NCI-H748 treated with DMSO at 0.1 percent for 48 hours (cell line): ENCODE results near the gene DISC1.
"Not testable (repeated sequence)": the region's sequence is repeated elsewhere in the genome, so short reads cannot be mapped to it uniquely, and the experiment has no call there.

Source experiments
- DNase-seq: peaks from one replicate; lab custom pipeline; 2025; lab: John Stamatoyannopoulos, UW

The DISC1 gene

GRCh38 chr1:231934797-231935196 is 308.2 kb downstream of the DISC1 start:
- peak; percentile 12 for DNase-seq

GRCh38 chr1:231935856-231936255 is 309.3 kb downstream of the DISC1 start:
- peak; percentile 68 for DNase-seq

- no peak for DNase-seq
Measured at GRCh38 chr1:231936983-231937775, 310.6 kb downstream of the DISC1 start.

- no peak for DNase-seq
Measured at GRCh38 chr1:231938211-231938610, 311.6 kb downstream of the DISC1 start.

- no peak for DNase-seq
Measured at GRCh38 chr1:231938711-231939110, 312.1 kb downstream of the DISC1 start.

GRCh38 chr1:231939118-231939517 is 312.5 kb downstream of the DISC1 start:
- DNase-seq = no peak

- no peak for DNase-seq
Measured at GRCh38 chr1:231940116-231940515, 313.5 kb downstream of the DISC1 start.

- no peak for DNase-seq
Measured at GRCh38 chr1:231940701-231941100, 314.1 kb downstream of the DISC1 start.

GRCh38 chr1:231943084-231943483 is 316.5 kb downstream of the DISC1 start:
- no peak for DNase-seq

GRCh38 chr1:231948102-231948501 is 321.5 kb downstream of the DISC1 start:
- not testable (repeated sequence) for DNase-seq

GRCh38 chr1:231949277-231950091 is 322.9 kb downstream of the DISC1 start:
- no peak for DNase-seq

- no peak for DNase-seq
Measured at GRCh38 chr1:231950331-231951128, 323.9 kb downstream of the DISC1 start.

- no peak for DNase-seq
Measured at GRCh38 chr1:231951374-231951773, 324.8 kb downstream of the DISC1 start.

- DNase-seq = no peak
Measured at GRCh38 chr1:231952154-231952553, 325.6 kb downstream of the DISC1 start.

- DNase-seq = no peak
Measured at GRCh38 chr1:231953660-231954059, 327.1 kb downstream of the DISC1 start.

GRCh38 chr1:231954751-231955150 is 328.2 kb downstream of the DISC1 start:
- DNase-seq = no peak

- DNase-seq = no peak
Measured at GRCh38 chr1:231957359-231957758, 330.8 kb downstream of the DISC1 start.

GRCh38 chr1:231958448-231958847 is 331.9 kb downstream of the DISC1 start:
- DNase-seq = no peak

GRCh38 chr1:231959225-231959884 is 332.8 kb downstream of the DISC1 start:
- no peak for DNase-seq

- not testable (repeated sequence) for DNase-seq
Measured at GRCh38 chr1:231961801-231962200, 335.2 kb downstream of the DISC1 start.

- no peak for DNase-seq
Measured at GRCh38 chr1:231962636-231963035, 336.0 kb downstream of the DISC1 start.

GRCh38 chr1:231964241-231964640 is 337.7 kb downstream of the DISC1 start:
- DNase-seq = no peak
